GM10266 (cell line): ENCODE measurements around the gene SREBF1.

ENCODE experiments used
- DNase-seq: peaks from one replicate; pipeline ENCODE4 v3.0.0; 2012; ENCODE audit errors: extremely low spot score
- TF ChIP-seq, protein P1 (sequence below): IDR thresholded peaks from 2 replicates; pipeline ENCODE4 v1.5.1; 2012; ENCODE audit warnings: mild to moderate bottlenecking, low read depth; ENCODE audit not compliant: control insufficient read depth, insufficient read depth; ENCODE audit errors: missing control alignments

SREBF1 gene

GRCh38 chr17:17817552-17817947 lies 19.2 kb downstream of the SREBF1 start:
- DNase-seq = no peak
- TF ChIP-seq, protein P1, sequence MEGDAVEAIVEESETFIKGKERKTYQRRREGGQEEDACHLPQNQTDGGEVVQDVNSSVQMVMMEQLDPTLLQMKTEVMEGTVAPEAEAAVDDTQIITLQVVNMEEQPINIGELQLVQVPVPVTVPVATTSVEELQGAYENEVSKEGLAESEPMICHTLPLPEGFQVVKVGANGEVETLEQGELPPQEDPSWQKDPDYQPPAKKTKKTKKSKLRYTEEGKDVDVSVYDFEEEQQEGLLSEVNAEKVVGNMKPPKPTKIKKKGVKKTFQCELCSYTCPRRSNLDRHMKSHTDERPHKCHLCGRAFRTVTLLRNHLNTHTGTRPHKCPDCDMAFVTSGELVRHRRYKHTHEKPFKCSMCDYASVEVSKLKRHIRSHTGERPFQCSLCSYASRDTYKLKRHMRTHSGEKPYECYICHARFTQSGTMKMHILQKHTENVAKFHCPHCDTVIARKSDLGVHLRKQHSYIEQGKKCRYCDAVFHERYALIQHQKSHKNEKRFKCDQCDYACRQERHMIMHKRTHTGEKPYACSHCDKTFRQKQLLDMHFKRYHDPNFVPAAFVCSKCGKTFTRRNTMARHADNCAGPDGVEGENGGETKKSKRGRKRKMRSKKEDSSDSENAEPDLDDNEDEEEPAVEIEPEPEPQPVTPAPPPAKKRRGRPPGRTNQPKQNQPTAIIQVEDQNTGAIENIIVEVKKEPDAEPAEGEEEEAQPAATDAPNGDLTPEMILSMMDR = no peak

DNA sequence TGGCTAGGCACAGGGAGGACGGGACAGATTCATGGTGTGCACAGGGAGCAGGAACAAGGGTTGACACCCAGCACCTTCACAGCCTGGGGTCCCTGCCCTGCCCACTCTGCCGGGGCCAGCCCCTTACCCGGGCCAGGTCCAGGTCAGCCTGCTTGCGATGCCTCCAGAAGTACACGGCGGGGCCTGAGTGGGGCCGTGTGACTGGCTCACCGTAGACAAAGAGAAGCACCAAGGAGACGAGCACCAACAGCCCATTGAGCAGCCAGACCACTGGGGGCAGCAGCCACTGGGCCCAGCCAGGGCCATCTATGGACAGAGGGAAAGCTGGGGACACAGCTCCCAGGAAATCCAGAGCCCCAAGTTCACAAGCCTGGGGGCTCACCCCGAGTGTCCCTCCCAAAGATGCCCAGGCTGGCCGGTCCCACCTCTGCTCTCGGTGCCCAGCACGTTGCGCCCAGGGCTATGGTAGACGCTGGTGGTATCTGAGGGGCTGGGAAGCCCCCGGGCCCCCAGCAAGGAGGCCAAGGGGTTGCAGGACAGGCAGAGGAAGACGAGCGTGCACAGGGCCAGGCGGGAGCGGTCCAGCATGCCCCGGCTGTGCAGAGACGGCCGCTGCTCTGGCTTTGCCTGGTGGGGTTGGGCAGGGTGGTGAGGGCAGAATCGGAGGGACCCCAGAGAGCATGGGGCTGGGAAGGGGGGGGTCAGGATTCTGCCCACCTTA lies 19.8 kb downstream of the SREBF1 start:
- DNase-seq = no peak
- TF ChIP-seq, protein P1 = no peak

DNA sequence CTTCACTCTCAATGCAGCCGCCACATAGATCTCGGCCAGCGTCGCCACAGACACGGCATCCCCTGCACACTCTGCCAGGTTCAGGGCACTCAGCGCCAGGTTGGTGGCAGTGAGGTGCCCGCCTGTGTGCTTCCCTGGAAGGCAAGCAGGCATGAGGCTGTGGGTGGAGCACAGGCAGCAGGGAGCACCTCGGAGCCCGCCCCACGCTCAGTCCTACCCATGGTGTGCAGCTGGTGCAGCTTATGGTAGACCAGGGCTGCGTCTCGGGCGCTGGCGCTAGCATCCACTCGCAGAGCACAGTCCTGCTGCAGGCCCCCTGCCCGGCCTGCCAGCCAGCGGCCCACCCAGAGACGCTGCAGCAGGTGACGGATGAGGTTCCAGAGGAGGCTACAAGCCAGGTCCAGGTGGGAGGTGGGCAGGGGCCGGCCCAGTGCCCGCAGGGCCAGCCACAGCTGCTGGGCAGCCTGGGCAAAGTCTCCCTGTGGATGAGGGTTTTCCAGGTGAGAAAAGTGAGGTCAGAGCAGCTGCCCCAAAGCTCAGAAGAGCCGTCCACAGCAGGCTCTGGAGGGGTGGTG lies 20.5 kb downstream of the SREBF1 start:
- TF ChIP-seq, protein P1 = no peak
- DNase-seq = no peak

DNA sequence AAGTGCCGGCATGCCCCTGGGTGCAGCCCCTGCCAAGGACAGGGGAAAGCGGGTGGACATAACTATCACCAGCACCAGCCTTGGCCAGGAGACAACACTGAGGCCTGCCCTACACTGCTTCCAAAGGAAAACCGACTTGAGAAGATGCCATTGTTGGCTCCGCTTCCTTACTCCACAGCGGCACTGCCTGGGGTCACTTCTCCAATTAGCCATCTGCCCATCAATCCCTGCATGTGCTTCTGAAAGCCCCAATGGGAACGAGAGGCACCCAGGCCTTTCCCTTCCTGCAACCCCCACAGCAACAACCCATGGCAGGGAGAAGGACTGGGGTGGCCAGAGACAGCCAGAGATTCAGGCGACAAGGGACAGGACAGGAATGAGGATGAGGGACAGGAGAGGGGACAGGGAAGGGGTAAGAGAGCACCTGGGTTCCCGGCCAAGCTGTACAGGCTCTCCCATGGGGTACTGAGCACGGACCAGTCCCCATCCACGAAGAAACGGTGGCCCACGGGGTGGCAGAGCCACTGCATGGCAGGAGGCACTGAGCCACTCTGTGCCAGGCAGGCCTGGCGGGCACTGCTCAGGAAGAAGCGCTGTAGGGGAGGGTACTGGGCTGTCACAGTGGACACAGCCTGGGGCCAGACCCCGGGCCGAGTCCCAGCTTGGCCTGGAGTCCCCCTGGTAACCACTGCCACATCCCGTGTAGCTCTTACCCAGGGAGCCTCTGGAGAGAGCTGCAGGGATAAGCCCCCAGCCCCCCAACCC lies 21.2 kb downstream of the SREBF1 start:
- no peak for DNase-seq
- TF ChIP-seq, protein P1 = no peak

DNA sequence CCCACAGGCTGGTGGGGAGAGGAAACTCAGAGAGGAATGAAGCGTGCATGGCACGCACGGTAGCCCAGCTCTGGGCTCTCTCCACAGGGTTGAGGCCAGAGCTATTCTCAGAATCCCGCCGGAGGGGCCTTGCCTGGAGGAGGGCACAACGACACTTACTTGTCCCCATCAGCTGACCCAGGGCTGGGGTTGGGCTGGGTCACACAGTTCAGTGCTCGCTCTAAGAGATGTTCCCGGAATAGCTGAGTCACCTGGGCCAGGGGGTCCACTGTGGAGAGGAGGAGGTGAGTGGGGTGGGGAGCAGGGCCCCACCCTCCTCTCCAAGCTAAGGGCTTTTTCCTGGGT lies 21.8 kb downstream of the SREBF1 start:
- TF ChIP-seq, protein P1 = no peak
- no peak for DNase-seq

DNA sequence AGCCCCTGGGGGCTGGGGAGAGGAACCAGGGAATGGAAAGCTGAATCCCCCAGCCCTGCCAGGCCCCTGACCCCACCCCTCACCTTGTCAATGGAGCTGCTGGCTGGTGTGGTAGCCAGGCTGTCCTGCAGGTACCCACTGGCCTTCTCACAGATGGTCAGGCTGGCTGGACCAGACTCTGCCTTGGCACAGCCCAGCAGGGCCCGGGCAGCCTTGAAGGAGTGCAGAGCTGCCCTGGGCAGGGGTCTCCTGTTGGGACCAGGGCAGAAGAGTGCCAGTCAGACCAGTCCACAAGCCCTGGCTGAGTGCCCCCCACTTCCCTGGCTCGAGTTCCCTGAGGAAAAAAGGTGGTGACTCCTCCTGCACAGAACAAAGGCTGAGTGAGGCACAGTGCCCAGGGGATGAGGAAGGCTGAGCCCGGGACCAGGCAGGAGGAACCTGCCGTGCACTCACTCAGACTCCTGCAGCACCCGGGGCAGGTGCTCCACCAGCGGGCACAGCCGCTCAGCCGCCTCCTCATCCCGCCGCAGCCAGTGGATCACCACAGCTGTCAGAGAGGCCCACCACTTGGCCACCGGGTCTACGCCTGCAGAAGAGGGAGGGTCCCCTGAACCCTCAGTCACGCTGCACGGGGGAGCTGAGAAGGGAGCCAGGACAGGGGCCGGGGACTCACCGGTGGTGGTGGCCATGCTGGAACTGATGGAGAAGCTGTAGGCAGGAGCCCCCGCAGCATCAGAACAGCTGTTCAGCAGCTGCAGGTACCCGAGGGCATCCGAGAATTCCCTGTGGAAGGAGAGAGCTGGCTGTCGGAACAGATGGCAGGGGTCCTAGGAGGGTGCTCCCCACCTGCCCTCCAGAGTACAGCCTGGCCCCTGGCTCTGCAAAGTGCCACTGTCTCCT lies 22.4 kb downstream of the SREBF1 start:
- no peak for DNase-seq
- TF ChIP-seq, protein P1 = no peak
